ENCODE results near the gene NPIPB8.
"Not testable (repeated sequence)": the region's sequence is repeated elsewhere in the genome, so short reads cannot be mapped to it uniquely, and the experiment has no call there.

NPIPB8 gene

GRCh38 chr16:28607116-28607623 lies 30.7 kb upstream of the NPIPB8 start:
- DNase-seq (ENCODE audit: low spot score): no peak

DNA sequence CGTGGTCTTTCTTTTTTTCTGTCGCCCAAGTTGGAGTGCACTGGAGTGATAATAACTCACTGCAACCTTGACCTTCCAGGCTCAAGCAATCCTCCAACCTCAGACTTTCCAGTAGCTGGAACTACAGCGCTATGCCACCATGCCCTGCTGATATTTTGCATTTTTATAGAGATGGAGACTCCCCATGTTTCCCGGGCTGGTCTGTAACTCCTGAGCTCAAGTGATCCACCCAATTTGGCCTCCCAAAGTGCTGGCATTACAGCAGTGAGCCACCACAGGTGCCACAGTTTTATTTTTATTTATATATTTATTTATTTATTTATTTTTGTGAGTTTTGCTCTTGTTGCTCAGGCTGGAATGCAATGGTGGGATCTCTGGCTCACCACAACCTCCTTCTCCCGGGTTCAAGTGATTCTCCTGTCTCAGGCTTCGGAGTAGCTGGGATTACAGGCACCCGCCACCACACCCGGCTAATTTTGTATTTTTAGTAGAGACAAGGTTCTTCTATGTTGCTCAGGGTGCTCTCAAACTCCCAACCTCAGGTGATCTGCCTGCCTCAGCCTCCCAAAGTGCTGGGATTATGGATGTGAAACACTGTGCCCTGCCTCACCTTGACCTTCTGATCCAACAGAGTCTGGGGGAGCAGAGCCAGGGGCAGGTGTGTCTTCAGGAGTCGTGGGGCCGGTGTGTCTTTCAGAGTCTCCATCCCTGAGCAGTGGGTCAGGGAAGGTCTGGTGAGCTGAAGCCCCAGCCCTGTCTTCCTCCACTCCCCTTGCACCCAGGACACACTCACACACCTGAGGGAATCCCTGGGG lies 30.0 kb upstream of the NPIPB8 start:
- not testable (repeated sequence) for DNase-seq (ENCODE audit: low spot score)

DNA sequence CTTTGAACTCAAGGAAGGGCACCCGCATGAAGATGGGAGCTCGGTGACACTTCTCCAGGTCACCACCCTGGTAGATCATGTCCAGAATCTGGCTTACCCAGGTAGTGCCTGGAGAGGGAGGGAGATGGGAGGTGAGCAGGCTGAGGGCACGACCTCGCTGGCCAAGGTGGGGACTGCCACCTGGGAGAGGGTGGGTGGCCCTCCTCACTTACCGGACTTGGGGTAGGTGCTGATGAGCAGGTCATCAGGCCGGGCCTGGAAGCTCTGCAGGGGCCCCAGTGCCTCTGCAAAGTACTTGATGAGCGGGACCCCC lies 29.4 kb upstream of the NPIPB8 start:
- DNase-seq (ENCODE audit: low spot score): not testable (repeated sequence)

DNA sequence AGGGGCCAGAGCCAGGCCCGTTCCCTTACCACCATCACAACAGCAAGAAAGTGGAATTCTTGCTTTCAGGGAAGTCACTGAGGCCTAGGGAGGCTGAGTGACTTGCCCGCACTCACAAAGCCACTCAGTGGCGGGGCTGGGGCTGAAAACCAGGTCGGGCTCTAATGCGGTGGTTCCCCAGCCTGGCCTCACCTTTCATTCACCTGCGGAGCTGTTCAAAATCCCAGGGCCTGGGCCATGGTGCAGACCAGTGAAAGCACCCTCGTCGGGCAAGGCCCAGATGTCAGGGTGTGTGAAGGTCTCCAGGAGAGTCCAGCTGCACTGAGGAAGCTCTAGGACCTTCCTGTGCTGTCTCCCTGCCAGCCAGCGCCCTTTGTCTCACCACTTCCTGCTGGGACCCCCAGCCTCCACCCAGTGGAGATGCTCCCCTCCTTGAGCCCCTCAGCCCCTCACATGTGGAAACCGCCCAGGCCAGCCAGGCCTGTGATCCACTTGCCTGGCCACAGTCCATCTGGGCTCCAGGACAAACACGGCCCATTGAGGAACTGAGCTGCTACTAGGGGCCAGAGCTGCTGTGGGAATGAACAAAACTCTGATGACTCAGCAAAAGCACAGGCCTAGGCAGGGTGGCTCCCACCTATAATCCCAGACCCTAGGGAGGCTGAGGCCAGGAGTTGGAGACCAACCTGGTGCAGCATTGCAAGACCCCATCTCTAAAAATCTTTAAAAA lies 28.8 kb upstream of the NPIPB8 start:
- DNase-seq (ENCODE audit: low spot score): not testable (repeated sequence)

DNA sequence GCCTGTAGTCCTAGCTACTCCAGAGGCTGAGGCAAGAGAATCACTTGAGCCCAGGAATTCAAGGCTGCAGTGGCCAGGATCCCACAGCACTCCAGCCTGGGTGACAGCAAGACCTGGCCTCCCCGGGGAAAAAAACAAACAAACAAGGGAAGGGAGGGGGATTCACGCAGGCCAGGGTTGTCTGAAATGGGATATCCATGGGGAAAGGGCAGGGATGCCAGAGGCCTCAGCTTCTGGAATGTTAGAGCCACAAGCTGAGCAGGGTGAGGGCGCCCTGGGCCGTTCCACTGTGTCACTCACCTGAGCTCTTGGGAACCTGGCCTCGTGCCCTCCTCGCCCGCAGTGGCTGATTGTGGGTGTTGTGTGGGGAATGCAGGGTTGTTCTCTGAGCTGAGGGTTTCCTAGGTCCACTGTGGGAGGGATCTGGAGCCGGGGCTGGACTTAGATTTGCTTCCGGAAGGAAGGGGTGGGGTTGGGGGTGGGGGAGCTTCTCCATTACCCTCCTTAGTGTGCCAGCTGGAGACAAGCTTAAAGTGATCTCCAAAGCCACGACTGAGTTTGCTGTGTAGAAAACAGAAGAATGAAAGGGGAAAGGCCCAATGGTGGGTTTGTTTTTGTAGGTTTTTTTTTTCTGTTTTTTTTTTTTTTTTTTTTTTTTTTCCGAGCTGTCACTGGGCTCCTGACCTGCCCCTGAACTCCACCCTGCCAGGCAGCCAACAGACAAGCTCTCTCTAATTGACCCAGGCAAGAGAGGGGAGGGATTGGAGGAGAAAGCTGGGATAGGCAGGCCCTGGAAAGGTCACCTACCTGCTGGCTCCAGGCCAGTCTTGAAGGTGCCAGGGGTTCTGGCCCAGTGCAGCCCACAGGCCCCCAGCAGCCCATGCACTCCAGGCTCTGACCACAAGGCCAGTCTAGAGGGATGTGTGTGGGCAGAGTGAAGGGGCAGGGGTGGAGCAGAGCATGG lies 28.0 kb upstream of the NPIPB8 start, which contains the start of gene SULT1A1:
Gene SULT1A1 (minus strand): TSS at position 414 of the 964 bp plus-strand sequence. CDS start 1,189 bp downstream, outside the sequence.
- no peak for DNase-seq (ENCODE audit: low spot score)

GRCh38 chr16:28610595-28611191 lies 27.2 kb upstream of the NPIPB8 start:
- no peak for DNase-seq (ENCODE audit: low spot score)

DNA sequence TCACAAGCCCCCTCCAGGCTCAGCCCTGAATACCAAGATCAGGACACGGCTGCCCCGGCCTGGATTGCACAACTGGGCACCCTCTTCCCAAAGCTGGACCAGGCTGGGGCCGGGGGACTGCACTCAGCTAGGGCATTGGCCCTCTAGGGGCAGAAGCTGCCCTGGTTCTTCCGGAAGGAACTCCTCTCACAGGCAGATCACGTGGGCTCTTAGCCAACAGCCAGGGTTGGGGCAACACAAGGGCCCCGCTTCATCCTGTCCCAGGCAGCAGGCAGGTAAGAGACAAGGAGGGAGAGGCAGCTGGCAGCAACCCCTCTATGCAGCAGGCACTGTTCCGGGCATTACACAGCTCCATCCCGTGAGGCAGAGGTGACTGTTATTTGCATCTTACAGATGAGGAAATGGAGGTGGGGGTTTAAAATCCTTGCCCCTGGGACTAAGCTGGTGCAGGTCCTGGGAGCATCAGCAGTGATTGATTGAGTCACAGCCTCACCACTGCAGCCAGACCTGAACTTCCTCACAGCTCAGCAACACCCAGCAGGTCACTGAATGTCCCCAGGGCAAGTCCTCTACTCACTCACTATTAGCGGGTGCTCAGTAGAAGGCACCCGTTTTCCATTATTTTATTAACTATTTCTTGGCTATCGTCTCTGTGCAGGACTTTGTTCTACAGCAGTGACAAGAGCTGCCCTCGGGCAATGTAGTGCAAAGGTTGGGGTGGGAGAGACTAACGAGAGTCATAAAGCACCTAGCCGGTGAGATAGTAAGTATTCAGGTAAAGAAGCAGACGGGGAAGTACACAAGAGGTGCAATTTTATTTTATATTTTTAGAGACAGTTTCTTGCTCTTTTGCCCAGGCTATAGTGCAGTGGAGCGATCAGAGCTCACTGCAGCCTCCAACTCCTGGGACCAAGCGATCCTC lies 25.2 kb upstream of the NPIPB8 start:
- not testable (repeated sequence) for DNase-seq (ENCODE audit: low spot score)

- DNase-seq (ENCODE audit: low spot score): not testable (repeated sequence)
These were observed 24.0 kb upstream of the NPIPB8 start for GRCh38 chr16:28613912-28614311.

GRCh38 chr16:28614561-28614960 lies 23.3 kb upstream of the NPIPB8 start:
- not testable (repeated sequence) for DNase-seq (ENCODE audit: low spot score)

DNA sequence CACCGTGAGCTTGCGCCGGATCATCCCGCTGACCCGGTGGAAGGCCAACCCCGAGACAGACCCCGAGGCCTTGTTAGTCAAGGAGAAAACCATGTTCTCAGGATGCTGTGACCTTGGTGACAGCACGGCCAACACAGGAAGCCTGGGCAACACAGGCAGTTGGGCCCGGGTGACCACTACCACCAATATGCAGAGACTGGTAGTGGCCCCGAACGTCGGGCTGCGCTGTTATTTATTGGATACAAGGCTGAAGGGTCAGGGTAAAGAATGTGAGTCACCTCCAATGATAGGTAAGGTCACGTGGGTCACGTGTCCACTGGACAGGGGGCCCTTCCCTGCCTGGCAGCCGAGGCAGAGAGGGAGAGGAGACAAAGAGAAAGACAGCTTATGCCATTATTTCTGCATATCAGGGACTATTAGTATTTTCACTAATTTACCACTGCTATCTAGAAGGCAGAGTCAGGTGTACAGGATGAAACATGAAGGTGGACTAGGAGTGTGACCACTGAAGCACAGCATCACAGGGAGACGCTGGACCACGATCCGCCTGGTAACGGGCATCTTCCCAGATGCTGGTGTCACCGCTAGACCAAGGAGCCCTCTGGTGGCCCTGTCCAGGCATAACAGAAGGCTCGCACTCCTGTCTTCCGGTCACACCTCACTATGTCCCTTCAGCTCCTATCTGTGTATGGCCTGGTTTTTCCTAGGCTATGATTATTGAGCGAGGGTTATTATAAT lies 22.2 kb upstream of the NPIPB8 start:
- not testable (repeated sequence) for DNase-seq (ENCODE audit: low spot score)

GRCh38 chr16:28616224-28616577 lies 21.7 kb upstream of the NPIPB8 start:
- not testable (repeated sequence) for DNase-seq (ENCODE audit: low spot score)

DNA sequence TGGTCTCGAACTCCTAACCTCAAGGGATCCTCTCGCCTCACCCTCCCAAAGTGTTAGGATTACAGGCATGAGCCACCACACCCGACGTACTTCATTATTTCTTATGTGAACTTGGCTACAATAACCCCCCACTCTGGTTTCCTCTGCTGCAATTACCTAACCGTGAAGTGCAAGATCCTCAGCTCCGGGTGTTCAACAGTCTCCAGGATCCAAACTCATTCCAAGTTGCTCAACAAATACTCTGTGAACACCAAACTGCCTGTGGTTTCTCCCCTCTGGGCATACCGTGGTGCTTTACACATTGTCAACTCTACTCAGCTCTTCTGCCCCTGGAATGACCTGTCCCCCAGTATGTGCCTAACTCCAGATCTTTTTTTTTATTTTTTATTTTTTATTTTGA lies 21.2 kb upstream of the NPIPB8 start:
- no peak for DNase-seq (ENCODE audit: low spot score)

DNA sequence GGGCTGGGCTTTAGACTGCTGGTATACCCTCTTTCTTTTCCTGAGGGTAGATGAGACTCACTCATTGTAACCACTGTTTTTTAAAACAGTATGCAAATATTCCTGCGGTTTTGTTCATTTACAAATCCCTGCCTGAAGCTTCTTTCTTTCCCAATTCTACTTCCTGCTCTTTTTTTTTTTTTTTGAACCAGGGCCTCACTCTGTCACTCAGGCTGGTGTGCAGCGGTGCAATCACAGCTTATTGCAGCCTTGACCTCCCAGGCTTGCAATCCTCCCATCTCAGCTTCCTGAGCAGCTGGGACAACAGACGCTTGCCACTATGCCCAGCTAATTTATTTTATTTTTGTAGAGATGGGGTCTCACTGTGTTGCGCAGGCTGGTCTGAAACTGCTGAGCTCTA lies 20.0 kb upstream of the NPIPB8 start:
- no peak for DNase-seq (ENCODE audit: low spot score)

- not testable (repeated sequence) for DNase-seq (ENCODE audit: low spot score)
These were observed 17.5 kb upstream of the NPIPB8 start for GRCh38 chr16:28620316-28620715.

DNA sequence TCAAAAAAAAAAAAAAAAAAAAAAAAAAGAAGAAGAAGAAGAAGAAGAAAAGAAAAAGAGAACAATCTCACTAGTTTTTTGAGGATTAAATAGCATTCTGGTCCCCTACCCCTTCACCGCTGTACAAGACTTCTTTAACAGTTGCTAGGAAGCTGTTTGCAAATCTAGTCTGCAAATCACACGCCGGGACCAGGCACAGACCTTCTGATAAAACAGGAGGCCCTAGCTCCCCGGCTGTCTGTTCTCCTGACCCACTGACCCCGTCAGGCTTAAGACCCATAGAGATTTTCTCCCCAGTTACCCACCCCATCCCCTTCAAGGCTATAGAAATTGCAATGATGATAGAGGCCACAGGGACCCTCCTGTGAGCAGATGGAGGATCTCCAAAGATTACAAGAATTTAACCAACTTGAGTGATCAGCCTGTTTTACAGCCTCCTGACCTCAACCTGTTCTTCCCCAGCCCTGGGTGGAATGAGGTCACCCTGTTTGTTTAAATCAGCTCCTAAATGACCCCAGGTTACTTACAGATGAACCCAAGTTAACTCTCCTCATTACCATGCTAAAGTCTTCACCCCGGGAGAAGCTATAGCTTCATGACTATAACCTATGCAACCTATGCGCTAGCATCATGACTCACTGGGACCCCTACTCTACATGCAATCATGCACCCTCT lies 16.2 kb upstream of the NPIPB8 start:
- no peak for DNase-seq (ENCODE audit: low spot score)

- DNase-seq (ENCODE audit: low spot score): not testable (repeated sequence)
These were observed 15.2 kb upstream of the NPIPB8 start for GRCh38 chr16:28622532-28623171.

DNA sequence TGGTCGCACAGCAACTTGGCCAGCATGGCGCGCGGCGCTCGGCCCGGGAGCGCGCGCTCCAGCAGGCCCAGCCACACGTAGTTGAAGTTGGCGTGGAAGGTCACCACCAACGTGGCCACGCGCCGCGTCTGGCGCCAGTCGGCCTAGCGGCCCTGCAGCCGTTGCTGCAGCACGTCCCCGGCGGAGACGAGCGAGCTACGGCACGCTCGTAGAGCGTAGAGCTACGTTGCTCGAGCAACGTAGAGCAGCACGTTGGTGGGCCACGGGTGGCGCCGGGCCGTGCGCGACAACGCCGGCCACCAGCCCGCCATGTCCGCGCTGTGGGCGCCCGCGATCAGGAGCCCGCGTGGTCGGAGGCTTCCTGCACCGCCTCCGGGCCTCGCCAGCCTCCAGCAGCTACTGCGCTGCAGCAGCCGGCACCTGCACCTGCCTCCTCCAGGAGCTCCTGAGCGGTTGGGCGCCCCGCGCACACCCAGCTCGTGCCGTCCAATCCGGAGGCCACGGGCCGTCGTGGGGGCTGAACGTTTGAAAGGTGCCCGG lies 14.6 kb upstream of the NPIPB8 start:
- DNase-seq (ENCODE audit: low spot score): peak; percentile 73

GRCh38 chr16:28630905-28631304 lies 7.0 kb upstream of the NPIPB8 start:
- DNase-seq (ENCODE audit: low spot score): not testable (repeated sequence)

Data from LoVo (cell line).